COLO829 (cell line): ENCODE data around the gene MDC1.
"Not testable (repeated sequence)": the region's sequence is repeated elsewhere in the genome, so short reads cannot be mapped to it uniquely, and the experiment has no call there.

Experiments used
- DNase-seq: peaks from one replicate; pipeline ENCODE4 v3.0.0; 2012; ENCODE audit warnings: low spot score

The MDC1 gene

DNA sequence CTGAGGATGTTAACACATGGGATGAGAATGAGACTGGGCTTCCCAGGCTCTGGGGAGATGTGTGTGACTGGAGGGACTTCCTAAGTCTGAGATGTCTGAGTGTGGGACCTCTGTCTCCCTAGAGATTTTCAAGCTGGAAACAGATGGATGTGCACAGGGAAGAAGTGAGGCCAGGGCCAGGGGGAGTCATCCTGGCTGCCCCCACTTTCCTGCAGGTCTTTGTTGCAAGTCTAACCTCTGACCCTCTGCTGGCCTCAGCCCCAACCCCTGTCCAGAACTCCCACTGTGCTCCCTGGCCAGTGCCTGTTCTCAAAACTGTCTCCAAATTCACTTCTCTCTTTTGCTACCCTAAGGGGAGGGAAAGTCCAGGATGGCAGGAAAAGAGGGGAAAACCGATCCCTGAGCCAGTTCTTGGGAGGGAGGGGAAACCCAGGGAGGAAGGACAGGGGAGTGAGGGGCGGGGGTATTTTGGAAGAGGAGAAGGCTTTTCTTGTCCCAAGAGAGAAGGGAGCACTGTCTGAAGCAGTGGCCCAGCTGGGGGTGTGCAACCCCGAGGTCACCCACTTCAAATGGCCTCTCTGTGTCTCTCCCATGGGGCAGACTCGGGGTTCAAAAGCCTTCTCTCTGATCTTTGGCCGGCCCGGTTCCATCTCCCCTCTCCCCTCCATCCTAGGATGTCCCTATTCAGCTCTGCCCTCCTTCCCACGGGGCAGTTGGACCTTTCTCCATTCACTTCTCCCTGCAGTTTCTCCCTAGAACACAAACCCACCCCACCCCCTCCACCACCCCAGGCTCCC, 33.7 kb downstream of the MDC1 start:
- no peak for DNase-seq

GRCh38 chr6:30682143-30683117, 34.7 kb downstream of the MDC1 start:
- DNase-seq = peak; percentile 59

DNA sequence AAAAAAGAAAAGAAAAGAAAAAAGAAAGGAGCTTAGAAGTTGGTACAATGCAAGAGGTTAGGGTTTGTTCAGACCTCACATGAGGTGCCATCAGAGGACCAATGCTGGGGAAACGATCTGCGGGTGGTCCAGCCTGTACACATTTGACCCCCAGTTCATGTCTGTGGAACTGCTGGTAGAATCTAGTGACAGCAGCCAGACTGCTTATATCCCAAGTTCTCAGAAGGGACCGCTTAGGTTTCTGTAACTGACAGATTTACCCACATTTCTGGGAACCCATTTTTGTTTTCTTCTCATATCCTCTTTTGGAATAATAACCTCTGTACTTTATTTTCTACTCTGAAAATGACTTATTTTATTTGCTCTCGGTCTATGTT, 35.3 kb downstream of the MDC1 start:
- DNase-seq = no peak

GRCh38 chr6:30679765-30680535, 37.1 kb downstream of the MDC1 start:
- no peak for DNase-seq

GRCh38 chr6:30678964-30679726, 37.9 kb downstream of the MDC1 start:
- peak; percentile 82 for DNase-seq

- no peak for DNase-seq
Measured at GRCh38 chr6:30676660-30677285, 40.3 kb downstream of the MDC1 start.

DNA sequence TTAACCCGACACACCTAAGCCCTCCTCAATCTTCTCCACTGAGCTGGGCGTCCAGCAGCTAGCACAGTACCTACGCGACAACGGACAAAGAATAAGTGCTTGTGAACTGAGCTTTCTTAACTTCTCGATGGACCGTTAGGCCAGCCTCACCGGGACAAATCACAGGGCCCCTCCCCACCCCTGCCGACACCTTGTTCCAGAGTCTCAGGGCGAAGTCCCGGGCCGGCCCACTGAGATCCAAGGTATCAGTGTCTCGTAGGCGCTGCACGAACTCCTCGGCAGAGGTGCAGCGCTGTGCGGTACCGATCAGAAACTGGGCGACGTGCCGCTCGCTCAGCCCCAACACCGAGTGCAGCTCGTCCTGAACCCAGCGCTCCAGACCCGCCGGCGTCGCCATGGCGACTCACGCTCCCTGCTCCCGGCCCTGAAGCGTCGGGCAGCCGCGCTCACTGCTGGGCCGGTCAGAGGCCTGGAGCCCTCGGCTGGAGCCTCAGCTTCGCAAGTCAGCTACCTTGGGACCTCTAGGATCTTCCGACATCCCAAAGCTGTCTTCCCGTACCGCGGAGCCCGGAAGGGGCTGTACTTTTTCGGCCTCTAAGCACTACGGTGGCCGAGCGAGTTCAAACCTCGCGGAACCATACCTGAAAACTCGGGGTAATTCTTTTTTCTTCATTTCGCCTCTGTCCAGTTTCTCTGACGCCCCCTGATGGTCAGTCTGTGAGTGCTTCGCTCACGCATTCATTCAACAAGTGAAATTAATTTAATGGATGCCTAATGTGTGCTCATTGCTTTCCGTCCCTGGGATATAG, 44.4 kb downstream of the MDC1 start, which contains the start of gene DHX16:
TSS of gene DHX16 (minus strand) at position 562 of the 809 bp plus-strand sequence. CDS start at position 397, 165 bp downstream.
- DNase-seq = peak; percentile 98

- no peak for DNase-seq
Measured at GRCh38 chr6:30670760-30671527, 46.1 kb downstream of the MDC1 start.

- DNase-seq = not testable (repeated sequence)
Measured at GRCh38 chr6:30666300-30666699, 50.8 kb downstream of the MDC1 start.

GRCh38 chr6:30664994-30665767, 51.9 kb downstream of the MDC1 start:
- no peak for DNase-seq

GRCh38 chr6:30657922-30658321, 59.2 kb downstream of the MDC1 start:
- not testable (repeated sequence) for DNase-seq

- DNase-seq = no peak
Measured at GRCh38 chr6:30657454-30657853, 59.6 kb downstream of the MDC1 start.

DNA sequence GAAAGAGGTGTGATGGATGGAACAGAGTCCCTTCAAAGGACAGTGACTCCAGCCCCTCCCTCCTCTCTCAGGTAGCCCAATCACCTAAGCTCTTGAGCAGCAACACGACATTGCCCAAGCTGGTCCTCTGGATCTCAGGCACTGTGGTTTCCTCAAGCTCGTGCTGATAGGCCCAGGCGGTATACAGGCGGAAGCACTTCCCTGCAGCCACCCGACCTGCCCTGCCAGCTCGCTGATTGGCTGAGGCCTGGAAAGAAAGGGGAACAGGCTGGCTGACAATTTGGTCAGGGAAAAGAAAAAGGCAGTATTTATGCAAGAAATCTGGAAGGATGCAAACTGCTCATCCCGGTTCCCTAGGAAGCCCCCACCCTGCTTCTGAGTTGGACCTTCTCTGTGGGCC, 60.6 kb downstream of the MDC1 start:
- DNase-seq = no peak

GRCh38 chr6:30655743-30656094, 61.4 kb downstream of the MDC1 start:
- DNase-seq = no peak

DNA sequence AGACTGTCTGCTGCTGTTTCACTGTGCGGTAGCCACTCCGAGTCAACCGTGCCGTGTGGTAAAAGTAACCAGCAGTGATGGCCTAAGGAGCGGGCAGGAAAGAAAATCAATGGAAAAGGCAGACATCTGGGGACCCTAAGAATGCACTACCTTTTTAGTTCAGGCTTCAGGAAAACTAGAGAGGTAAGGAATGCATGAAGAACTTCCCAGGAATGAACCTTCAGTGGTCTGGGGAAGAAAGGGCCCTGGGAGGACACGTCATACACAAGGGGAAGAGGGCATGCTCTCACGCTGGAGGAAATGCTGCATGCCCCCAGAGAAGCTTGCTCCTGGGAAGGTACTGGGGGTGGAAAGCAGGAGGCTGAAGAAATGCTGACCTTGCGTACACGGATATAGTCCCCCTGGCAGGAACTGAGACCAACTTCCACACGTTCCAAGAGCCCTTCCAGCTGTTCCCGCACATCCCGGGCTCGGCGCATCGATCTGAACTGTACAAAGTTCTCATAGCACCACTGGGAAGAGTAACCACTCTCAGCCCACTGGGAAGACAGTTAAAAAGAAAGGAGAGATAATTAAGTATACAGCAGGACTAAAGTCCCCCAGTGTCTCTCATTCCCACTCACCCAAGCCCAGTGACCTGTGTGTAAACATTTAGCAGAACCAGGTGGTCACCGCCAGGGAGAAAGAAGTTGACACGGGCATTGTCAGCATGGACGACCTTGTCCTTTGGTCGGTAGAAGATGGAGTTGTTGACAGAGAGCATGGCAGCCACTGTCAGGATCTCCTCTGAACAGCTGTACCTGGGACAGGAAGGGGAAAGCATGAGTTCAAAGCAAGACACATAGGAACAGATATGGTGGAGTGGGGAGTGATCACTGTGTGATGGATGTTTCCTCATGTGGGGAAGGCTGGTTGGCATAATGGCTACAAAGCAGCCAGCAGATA, 62.0 kb downstream of the MDC1 start:
- DNase-seq = no peak

GRCh38 chr6:30651143-30651542, 65.9 kb downstream of the MDC1 start:
- no peak for DNase-seq
